ENCODE data around the gene PPP4R3B.
A peak's percentile ranks its signal among the peaks of the same experiment; 100 is the strongest.

PPP4R3B gene

DNA sequence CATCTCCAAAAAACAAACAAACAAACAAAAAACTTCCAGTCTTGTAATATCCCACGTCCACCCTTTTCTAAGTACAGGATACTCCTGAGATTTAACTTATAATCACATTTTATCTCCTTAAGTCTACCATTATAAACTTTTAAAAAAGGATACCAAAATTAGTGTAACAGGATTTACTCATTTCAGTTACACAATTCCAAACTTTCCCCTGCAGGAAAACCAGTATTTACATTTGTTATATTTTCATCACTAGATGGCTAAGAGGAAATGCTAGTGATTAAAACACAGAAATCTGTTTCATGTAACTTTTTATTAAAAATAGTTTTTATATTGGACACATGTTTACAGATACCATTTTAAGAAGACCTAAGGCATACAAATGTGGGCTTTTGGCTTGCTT is 70.4 kb downstream of the PPP4R3B start:
- TF ChIP-seq, protein P1, sequence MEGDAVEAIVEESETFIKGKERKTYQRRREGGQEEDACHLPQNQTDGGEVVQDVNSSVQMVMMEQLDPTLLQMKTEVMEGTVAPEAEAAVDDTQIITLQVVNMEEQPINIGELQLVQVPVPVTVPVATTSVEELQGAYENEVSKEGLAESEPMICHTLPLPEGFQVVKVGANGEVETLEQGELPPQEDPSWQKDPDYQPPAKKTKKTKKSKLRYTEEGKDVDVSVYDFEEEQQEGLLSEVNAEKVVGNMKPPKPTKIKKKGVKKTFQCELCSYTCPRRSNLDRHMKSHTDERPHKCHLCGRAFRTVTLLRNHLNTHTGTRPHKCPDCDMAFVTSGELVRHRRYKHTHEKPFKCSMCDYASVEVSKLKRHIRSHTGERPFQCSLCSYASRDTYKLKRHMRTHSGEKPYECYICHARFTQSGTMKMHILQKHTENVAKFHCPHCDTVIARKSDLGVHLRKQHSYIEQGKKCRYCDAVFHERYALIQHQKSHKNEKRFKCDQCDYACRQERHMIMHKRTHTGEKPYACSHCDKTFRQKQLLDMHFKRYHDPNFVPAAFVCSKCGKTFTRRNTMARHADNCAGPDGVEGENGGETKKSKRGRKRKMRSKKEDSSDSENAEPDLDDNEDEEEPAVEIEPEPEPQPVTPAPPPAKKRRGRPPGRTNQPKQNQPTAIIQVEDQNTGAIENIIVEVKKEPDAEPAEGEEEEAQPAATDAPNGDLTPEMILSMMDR (IDR thresholded peaks at IDR 0.05; ENCODE audit: unreplicated experiment in 3 of 3), result no peak
- H3K4me3 Mint-ChIP-seq, result no peak overlapping the region
- no peak overlapping the region for H3K27ac Mint-ChIP-seq
- no peaks in the 10 kb centered on the region for H3K27me3 Mint-ChIP-seq (ENCODE audit: low read depth)
- no peaks in the 10 kb centered on the region for H3K4me1 Mint-ChIP-seq
- H3K9me3 Mint-ChIP-seq, result no peaks in the 10 kb centered on the region
- H3K36me3 Mint-ChIP-seq (ENCODE audit: low read depth), result peaks cover 49% of the 10 kb centered on the region

DNA sequence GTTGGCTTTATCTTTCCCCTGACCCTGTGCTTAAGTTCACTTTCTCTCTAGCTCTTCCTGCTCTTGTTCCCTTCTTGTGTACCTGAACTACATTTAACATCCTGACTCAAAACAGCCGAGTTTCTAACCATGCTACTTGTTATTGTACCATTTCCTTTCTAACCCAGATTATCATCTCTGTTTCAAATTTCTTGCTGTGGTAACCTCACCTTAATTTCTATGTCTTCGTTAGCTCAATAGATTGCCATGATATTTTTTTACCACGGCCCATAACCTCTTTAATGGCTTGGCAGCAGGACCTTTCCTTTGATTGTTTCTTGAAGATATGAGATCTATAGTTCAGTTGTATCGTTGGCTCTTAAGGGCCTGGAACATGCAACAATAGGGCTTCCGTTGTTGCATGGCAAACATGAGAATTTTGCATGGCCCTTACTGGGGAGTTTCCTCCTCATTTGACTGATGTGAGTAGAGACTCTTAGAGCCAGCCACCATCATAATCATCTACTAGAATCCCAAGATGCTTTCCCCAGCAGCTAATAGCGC is 86.8 kb downstream of the PPP4R3B start:
- H3K27ac Mint-ChIP-seq, result no peak overlapping the region
- TF ChIP-seq, protein P1 (IDR thresholded peaks at IDR 0.05; ENCODE audit: unreplicated experiment in 3 of 3), result no peak
- no peaks in the 10 kb centered on the region for H3K4me1 Mint-ChIP-seq
- H3K9me3 Mint-ChIP-seq, result no peaks in the 10 kb centered on the region
- H3K36me3 Mint-ChIP-seq (ENCODE audit: low read depth), result peaks cover 55% of the 10 kb centered on the region
- H3K27me3 Mint-ChIP-seq (ENCODE audit: low read depth), result no peaks in the 10 kb centered on the region
- H3K4me3 Mint-ChIP-seq, result no peak overlapping the region

DNA sequence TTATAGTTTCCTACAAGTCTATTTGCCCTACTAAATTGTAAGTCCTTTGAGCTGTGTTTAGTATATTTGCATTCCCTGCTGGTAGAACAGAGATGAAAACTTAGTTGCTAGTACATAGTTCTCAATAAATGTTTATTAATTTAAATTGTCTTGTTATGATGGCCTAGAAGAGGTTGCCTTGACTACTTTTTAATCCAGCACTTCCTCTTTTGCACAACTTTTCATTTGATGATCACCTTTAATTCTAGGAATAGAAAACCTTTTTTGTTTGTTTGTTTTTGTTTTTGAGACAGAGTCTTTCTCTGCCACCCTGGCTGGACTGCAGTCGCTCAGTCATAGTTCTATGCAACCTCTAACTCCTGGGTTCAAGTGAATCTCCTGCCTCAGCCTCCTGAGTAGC is 91.2 kb downstream of the PPP4R3B start:
- peaks cover 54% of the 10 kb centered on the region for H3K36me3 Mint-ChIP-seq (ENCODE audit: low read depth)
- H3K9me3 Mint-ChIP-seq, result no peaks in the 10 kb centered on the region
- H3K27ac Mint-ChIP-seq, result no peak overlapping the region
- H3K4me1 Mint-ChIP-seq, result no peaks in the 10 kb centered on the region
- H3K27me3 Mint-ChIP-seq (ENCODE audit: low read depth), result no peaks in the 10 kb centered on the region
- TF ChIP-seq, protein P1 (IDR thresholded peaks at IDR 0.05; ENCODE audit: unreplicated experiment in 3 of 3), result no peak
- no peak overlapping the region for H3K4me3 Mint-ChIP-seq

DNA sequence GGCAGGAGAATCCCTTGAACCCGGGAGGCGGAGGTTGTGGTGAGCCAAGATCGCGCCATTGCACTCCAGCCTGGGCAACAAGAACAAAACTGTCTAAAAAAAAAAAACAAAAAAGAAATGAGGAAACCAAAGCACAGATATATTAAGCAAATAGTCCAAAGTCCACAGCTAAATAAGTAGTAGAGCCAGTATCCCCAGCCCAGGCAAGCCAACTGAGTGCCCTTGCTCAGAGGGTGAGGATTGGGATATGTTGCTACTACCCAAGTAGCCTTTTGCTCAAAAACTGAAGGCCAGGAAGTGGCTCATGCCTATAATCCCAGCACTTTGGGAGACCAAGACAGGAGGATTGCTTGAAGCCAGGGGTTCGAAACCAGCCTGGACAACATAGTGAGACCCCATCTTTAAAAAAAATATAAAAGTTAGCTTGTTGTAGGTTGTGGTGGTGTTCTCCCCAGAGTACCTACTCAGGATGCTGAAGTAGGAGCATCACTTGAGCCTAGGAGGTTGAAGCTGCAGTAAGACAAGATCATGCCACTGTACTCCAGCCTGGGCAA is 92.5 kb downstream of the PPP4R3B start:
- H3K27ac Mint-ChIP-seq, result no peak overlapping the region
- H3K4me1 Mint-ChIP-seq, result peaks cover 10% of the 10 kb centered on the region
- no peaks in the 10 kb centered on the region for H3K9me3 Mint-ChIP-seq
- H3K4me3 Mint-ChIP-seq, result no peak overlapping the region
- TF ChIP-seq, protein P1 (IDR thresholded peaks at IDR 0.05; ENCODE audit: unreplicated experiment in 3 of 3), result no peak
- H3K27me3 Mint-ChIP-seq (ENCODE audit: low read depth), result no peaks in the 10 kb centered on the region
- H3K36me3 Mint-ChIP-seq (ENCODE audit: low read depth), result peaks cover 45% of the 10 kb centered on the region

DNA sequence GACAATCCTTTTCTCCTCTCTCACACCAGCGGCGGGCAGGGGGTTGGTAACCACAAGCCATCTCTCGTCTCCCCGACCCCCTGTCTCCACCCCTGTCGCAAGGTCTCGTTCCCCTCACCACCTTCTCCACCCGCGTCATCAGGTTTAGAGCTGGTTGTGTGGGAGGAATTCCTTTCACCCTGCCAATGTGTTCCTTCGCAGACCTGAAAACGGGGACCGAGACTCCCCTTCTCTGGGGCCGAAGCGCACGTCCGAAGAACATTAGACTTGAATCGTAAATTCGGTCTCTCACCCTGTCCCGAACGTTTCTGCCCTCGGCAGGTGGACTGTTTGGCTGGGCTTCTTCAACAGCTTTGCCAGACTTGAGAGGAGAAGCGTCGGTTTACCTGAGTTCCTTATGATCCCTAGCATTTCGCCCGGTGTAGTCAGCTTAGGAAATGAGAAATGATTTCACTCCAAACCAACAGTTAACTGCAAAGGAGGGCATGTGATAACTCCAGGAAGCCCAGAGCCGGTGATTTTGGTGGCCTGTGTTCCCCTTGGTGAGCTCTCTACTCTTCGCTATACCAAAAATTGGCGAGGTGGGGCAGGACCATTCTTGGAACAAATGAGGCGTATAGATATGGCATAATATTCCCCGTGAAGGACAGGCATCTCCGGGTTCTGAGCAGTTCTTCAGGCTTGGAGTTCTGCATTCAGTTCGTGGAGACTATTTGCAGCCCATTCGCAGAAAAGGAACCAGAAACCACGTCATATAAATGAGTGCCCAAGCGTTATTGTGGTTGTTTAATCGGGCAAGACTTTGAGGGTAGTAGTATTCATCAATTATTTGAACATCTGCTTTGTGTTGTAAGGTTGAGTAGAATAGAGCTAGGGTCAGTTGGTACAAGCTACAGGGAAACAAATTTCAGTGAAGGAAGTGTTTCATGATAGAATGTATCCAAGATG is 97.2 kb downstream of the PPP4R3B start:
- peaks cover 11% of the 10 kb centered on the region for H3K4me1 Mint-ChIP-seq
- H3K9me3 Mint-ChIP-seq, result no peaks in the 10 kb centered on the region
- H3K4me3 Mint-ChIP-seq, result peak overlapping the region; percentile 95 to 98 (median 97)
- TF ChIP-seq, protein P1 (IDR thresholded peaks at IDR 0.05; ENCODE audit: unreplicated experiment in 3 of 3), result no peak
- H3K36me3 Mint-ChIP-seq (ENCODE audit: low read depth), result peaks cover 17% of the 10 kb centered on the region
- no peaks in the 10 kb centered on the region for H3K27me3 Mint-ChIP-seq (ENCODE audit: low read depth)
- H3K27ac Mint-ChIP-seq, result peak overlapping the region; percentile 78 to 94 (median 89)
